Camera-type eye (tissue), 1 donor: ENCODE data around the gene WDR35. TPM values are rescaled to one million over a fixed set of nuclear protein-coding genes. Genes with fewer than 3 reads are reported as not detected.

Source experiments
- total RNA-seq: library from RNA; depleted of rRNA; stranded (reverse); fragments of >200 nt; gene quantifications from one replicate; pipeline ENCODE4 v1.2.3, GENCODE V29; 2014

The WDR35 gene
- 39.8 TPM for total RNA-seq

GRCh38 chr2:19989667-19990415, at the start of gene WDR35:
Gene WDR35 (minus strand): TSS chr2:19990105. CDS start chr2:19990015, 90 bp downstream.

GRCh38 chr2:20012282-20013125, 22.6 kb upstream of the WDR35 start, which contains the start of gene MATN3:
Gene MATN3 (minus strand): TSS chr2:20012668. CDS start chr2:20012631, 37 bp downstream.

GRCh38 chr2:19901442-19902215, 88.3 kb downstream of the WDR35 start, which contains the start of gene TTC32:
Gene TTC32 (minus strand): TSS chr2:19901983. CDS start chr2:19901854, 129 bp downstream.

Other genes with a start within 250 kb of the WDR35 start
- gene TTC32, start 88.1 kb downstream of the WDR35 start, total RNA-seq, result 33.8 TPM
- 0.93 TPM for gene MATN3, start 22.6 kb upstream of the WDR35 start, total RNA-seq
- 152 TPM for gene LAPTM4A, start 61.5 kb upstream of the WDR35 start, total RNA-seq
- 33.8 TPM for gene SDC1, start 235.0 kb upstream of the WDR35 start, total RNA-seq